Measurements from ENCODE around the gene TMEM37. TPM values are rescaled to one million over a fixed set of nuclear protein-coding genes. Genes with fewer than 3 reads are reported as not detected.

The TMEM37 gene
- total and polyA plus RNA-seq, 9 of the 15 experiments (the other 6 are each of a cell fraction or from before 2014, with no cell fraction given): 0.03 to 0.64 (median 0.31) TPM; not detected in 1

DNA sequence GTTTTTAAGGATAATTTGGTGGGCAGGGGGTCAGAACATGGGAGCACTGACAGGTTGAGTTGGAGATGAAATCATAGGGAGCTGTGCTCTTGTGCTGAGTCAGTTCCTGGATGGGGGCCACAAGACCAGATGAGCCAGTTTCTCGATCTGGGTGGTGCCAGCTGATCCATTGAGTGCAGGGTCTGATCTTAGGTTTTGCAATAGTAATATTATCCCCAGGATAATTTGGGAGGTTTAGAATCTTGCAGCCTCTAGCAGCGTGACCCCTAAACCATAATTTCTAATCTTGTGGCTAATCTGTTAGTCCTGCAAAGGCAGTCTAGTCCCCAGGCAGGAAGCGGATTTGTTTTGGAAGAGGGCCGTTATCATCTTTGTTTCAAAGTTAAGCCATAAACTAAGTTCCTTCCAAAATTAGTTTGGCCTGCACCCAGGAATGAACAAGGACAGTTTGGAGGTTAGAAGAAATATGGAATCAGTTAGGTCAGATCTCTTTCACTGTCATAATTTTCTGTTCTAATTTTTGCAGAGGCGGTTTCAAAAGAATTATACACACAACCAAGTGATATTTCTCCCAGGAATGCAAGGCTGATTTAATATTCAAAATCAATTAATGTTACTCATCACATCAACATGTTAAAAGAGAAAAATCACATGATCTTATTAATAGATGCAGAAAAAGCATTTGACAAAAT is 41.9 kb upstream of the TMEM37 start (continued):
- TF ChIP-seq POLR3G (IDR thresholded peaks at IDR 0.05; ENCODE audit: extremely low read depth, insufficient read length, insufficient replicate concordance) (no peak), NFYB (IDR thresholded peaks at IDR 0.05; ENCODE audit: extremely low read depth, insufficient read length) (no peak), EHMT2 (IDR thresholded peaks at IDR 0.05) (no peak), MCM3 (IDR thresholded peaks at IDR 0.05) (no peak), TSC22D4 (tag; IDR thresholded peaks at IDR 0.05) (no peak), GTF2E2 (tag; IDR thresholded peaks at IDR 0.05) (no peak), ZNF316 (IDR thresholded peaks at IDR 0.05) (peak; percentile 74), ZNF589 (CRISPR knock-in tag; IDR thresholded peaks at IDR 0.05; ENCODE audit: low read depth) (0 out of 2 replicates have a peak, but pooled peaks have one; percentile 37), CBX5 (IDR thresholded peaks at IDR 0.05; ENCODE audit: borderline replicate concordance, low read depth) (no peak), PRPF4 (IDR thresholded peaks at IDR 0.05; ENCODE audit: insufficient read depth, low read depth, low read length, poor library complexity, severe bottlenecking) (no peak), STAT5A (IDR thresholded peaks at IDR 0.05; ENCODE audit: borderline replicate concordance, low read length) (no peak)
- TF ChIP-seq, protein P1, sequence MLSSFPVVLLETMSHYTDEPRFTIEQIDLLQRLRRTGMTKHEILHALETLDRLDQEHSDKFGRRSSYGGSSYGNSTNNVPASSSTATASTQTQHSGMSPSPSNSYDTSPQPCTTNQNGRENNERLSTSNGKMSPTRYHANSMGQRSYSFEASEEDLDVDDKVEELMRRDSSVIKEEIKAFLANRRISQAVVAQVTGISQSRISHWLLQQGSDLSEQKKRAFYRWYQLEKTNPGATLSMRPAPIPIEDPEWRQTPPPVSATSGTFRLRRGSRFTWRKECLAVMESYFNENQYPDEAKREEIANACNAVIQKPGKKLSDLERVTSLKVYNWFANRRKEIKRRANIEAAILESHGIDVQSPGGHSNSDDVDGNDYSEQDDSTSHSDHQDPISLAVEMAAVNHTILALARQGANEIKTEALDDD (IDR thresholded peaks at IDR 0.05): peak; percentile 95
- TF ChIP-seq, protein P2, sequence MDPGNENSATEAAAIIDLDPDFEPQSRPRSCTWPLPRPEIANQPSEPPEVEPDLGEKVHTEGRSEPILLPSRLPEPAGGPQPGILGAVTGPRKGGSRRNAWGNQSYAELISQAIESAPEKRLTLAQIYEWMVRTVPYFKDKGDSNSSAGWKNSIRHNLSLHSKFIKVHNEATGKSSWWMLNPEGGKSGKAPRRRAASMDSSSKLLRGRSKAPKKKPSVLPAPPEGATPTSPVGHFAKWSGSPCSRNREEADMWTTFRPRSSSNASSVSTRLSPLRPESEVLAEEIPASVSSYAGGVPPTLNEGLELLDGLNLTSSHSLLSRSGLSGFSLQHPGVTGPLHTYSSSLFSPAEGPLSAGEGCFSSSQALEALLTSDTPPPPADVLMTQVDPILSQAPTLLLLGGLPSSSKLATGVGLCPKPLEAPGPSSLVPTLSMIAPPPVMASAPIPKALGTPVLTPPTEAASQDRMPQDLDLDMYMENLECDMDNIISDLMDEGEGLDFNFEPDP (CRISPR knock-in tag; IDR thresholded peaks at IDR 0.05): no peak
- TF ChIP-seq, protein P3, sequence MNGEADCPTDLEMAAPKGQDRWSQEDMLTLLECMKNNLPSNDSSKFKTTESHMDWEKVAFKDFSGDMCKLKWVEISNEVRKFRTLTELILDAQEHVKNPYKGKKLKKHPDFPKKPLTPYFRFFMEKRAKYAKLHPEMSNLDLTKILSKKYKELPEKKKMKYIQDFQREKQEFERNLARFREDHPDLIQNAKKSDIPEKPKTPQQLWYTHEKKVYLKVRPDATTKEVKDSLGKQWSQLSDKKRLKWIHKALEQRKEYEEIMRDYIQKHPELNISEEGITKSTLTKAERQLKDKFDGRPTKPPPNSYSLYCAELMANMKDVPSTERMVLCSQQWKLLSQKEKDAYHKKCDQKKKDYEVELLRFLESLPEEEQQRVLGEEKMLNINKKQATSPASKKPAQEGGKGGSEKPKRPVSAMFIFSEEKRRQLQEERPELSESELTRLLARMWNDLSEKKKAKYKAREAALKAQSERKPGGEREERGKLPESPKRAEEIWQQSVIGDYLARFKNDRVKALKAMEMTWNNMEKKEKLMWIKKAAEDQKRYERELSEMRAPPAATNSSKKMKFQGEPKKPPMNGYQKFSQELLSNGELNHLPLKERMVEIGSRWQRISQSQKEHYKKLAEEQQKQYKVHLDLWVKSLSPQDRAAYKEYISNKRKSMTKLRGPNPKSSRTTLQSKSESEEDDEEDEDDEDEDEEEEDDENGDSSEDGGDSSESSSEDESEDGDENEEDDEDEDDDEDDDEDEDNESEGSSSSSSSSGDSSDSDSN (IDR thresholded peaks at IDR 0.05; ENCODE audit: borderline replicate concordance in 1 of 2, low read depth in 2 of 2, low read length in 2 of 2): no peak
- TF ChIP-seq, protein P4, sequence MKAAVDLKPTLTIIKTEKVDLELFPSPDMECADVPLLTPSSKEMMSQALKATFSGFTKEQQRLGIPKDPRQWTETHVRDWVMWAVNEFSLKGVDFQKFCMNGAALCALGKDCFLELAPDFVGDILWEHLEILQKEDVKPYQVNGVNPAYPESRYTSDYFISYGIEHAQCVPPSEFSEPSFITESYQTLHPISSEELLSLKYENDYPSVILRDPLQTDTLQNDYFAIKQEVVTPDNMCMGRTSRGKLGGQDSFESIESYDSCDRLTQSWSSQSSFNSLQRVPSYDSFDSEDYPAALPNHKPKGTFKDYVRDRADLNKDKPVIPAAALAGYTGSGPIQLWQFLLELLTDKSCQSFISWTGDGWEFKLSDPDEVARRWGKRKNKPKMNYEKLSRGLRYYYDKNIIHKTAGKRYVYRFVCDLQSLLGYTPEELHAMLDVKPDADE (conservative IDR thresholded peaks at IDR 0.05; ENCODE audit: control insufficient read depth, low read depth, low read length): no peak
- TF ChIP-seq, protein P5, sequence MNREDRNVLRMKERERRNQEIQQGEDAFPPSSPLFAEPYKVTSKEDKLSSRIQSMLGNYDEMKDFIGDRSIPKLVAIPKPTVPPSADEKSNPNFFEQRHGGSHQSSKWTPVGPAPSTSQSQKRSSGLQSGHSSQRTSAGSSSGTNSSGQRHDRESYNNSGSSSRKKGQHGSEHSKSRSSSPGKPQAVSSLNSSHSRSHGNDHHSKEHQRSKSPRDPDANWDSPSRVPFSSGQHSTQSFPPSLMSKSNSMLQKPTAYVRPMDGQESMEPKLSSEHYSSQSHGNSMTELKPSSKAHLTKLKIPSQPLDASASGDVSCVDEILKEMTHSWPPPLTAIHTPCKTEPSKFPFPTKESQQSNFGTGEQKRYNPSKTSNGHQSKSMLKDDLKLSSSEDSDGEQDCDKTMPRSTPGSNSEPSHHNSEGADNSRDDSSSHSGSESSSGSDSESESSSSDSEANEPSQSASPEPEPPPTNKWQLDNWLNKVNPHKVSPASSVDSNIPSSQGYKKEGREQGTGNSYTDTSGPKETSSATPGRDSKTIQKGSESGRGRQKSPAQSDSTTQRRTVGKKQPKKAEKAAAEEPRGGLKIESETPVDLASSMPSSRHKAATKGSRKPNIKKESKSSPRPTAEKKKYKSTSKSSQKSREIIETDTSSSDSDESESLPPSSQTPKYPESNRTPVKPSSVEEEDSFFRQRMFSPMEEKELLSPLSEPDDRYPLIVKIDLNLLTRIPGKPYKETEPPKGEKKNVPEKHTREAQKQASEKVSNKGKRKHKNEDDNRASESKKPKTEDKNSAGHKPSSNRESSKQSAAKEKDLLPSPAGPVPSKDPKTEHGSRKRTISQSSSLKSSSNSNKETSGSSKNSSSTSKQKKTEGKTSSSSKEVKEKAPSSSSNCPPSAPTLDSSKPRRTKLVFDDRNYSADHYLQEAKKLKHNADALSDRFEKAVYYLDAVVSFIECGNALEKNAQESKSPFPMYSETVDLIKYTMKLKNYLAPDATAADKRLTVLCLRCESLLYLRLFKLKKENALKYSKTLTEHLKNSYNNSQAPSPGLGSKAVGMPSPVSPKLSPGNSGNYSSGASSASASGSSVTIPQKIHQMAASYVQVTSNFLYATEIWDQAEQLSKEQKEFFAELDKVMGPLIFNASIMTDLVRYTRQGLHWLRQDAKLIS (CRISPR knock-in tag; IDR thresholded peaks at IDR 0.05): no peak
- TF ChIP-seq, protein P6, sequence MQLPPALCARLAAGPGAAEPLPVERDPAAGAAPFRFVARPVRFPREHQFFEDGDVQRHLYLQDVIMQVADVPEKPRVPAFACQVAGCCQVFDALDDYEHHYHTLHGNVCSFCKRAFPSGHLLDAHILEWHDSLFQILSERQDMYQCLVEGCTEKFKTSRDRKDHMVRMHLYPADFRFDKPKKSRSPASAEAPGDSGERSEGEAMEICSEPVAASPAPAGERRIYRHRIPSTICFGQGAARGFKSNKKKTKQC (CRISPR knock-in tag; IDR thresholded peaks at IDR 0.05): no peak

Data from K562 (cell line).